Esophagus muscularis mucosa (tissue), 4 donors: ENCODE results near the gene ANKRD44.

Source experiments
- EP300 ChIP-seq: sonication (generic); formaldehyde crosslinking; IDR thresholded peaks from one replicate; pipeline ENCODE4 v1.6.1; 2017; ENCODE audit warnings: antibody characterized with exemption
- POLR2A ChIP-seq: fragments of 450-650 bp; IDR thresholded peaks from one replicate; pipeline ENCODE4 v1.6.1; 2017; ENCODE audit warnings: antibody characterized with exemption, moderate library complexity, mild to moderate bottlenecking, low read depth
- POLR2AphosphoS5 ChIP-seq, 2 donors: sonication (generic); formaldehyde crosslinking; IDR thresholded peaks; one replicate each; pipeline ENCODE4 v1.6.1; 2017; ENCODE audit warnings: antibody characterized with exemption in 2 of 2
- TF ChIP-seq, protein P1 (sequence below), 3 experiments: fragments of 200-600 bp in 2 of 3; fragments of 450-650 bp in 1 of 3; sonication (generic) in 2 of 3; IDR thresholded peaks; one replicate each; pipeline ENCODE4 v1.5.1; 2017 to 2019; ENCODE audit warnings: antibody characterized with exemption in 3 of 3, mild to moderate bottlenecking in 2 of 3, moderate library complexity in 1 of 3

- TF ChIP-seq, protein P1, sequence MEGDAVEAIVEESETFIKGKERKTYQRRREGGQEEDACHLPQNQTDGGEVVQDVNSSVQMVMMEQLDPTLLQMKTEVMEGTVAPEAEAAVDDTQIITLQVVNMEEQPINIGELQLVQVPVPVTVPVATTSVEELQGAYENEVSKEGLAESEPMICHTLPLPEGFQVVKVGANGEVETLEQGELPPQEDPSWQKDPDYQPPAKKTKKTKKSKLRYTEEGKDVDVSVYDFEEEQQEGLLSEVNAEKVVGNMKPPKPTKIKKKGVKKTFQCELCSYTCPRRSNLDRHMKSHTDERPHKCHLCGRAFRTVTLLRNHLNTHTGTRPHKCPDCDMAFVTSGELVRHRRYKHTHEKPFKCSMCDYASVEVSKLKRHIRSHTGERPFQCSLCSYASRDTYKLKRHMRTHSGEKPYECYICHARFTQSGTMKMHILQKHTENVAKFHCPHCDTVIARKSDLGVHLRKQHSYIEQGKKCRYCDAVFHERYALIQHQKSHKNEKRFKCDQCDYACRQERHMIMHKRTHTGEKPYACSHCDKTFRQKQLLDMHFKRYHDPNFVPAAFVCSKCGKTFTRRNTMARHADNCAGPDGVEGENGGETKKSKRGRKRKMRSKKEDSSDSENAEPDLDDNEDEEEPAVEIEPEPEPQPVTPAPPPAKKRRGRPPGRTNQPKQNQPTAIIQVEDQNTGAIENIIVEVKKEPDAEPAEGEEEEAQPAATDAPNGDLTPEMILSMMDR (IDR thresholded peaks at IDR 0.05): no peak
- no peak for TF ChIP-seq EP300
- TF ChIP-seq POLR2A: no peak
- no peak for TF ChIP-seq POLR2AphosphoS5 (IDR thresholded peaks at IDR 0.05)
Measured at GRCh38 chr2:197256021-197256420, 54.6 kb downstream of the ANKRD44 start.
